Panc1 (cell line): ENCODE results near the gene MED12L.

ENCODE experiments used
- POLR2AphosphoS5 ChIP-seq: IDR thresholded peaks from 2 replicates; pipeline ENCODE4 v1.6.1; 2012; ENCODE audit warnings: mild to moderate bottlenecking, low read depth, low read length, moderate library complexity
- REST ChIP-seq, 2 experiments: IDR thresholded peaks; 2 replicates each; pipeline ENCODE4 v1.6.1; 2011 to 2012; ENCODE audit warnings: low read depth in 2 of 2, control low read depth in 1 of 2, low read length in 1 of 2, mild to moderate bottlenecking in 1 of 2, moderate library complexity in 1 of 2; ENCODE audit not compliant: insufficient read depth in 1 of 2
- SIN3A ChIP-seq: IDR thresholded peaks from 2 replicates; pipeline ENCODE4 v1.6.1; 2012; ENCODE audit warnings: low read depth, mild to moderate bottlenecking, low read length, moderate library complexity, borderline replicate concordance; ENCODE audit not compliant: insufficient read depth
- TF ChIP-seq, protein P1 (sequence below): fragments of 450-650 bp; IDR thresholded peaks from 2 replicates; pipeline ENCODE4 v1.5.1; 2017; ENCODE audit warnings: mild to moderate bottlenecking

GRCh38 chr3:151318991-151319390 lies 233.5 kb downstream of the MED12L start:
- no peak for TF ChIP-seq SIN3A
- TF ChIP-seq, protein P1, sequence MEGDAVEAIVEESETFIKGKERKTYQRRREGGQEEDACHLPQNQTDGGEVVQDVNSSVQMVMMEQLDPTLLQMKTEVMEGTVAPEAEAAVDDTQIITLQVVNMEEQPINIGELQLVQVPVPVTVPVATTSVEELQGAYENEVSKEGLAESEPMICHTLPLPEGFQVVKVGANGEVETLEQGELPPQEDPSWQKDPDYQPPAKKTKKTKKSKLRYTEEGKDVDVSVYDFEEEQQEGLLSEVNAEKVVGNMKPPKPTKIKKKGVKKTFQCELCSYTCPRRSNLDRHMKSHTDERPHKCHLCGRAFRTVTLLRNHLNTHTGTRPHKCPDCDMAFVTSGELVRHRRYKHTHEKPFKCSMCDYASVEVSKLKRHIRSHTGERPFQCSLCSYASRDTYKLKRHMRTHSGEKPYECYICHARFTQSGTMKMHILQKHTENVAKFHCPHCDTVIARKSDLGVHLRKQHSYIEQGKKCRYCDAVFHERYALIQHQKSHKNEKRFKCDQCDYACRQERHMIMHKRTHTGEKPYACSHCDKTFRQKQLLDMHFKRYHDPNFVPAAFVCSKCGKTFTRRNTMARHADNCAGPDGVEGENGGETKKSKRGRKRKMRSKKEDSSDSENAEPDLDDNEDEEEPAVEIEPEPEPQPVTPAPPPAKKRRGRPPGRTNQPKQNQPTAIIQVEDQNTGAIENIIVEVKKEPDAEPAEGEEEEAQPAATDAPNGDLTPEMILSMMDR, result no peak
- no peak for TF ChIP-seq REST (IDR thresholded peaks at IDR 0.05; ENCODE audit: insufficient read depth in 1 of 2, low read depth in 2 of 2, low read length in 1 of 2)
- TF ChIP-seq POLR2AphosphoS5, result no peak
